Measurements from ENCODE around the gene LRFN3.

The LRFN3 gene

GRCh38 chr19:35938282-35939224 is 2.4 kb downstream of the LRFN3 start:
- H3K4me3 ChIP-seq = peak overlapping the region; percentile 84 to 88
- no peak for DNase-seq
- H3K36me3 ChIP-seq = peaks cover 0 to 52% (median 34%) of the 10 kb centered on the region in 3 donors
- peaks cover 0 to 39% (median 30%) of the 10 kb centered on the region in 4 donors for H3K4me1 ChIP-seq
- intact Hi-C loops (cut with DNase I; ENCODE audit: low total_unique reads) = no loop called here
- TF ChIP-seq CTCF (IDR thresholded peaks at IDR 0.05) = no peak
- no peaks in the 10 kb centered on the region for H3K9me3 ChIP-seq
- H3K27ac ChIP-seq = peak overlapping the region in 1 of 2 donors; percentile 97
- H3K27me3 ChIP-seq = no peaks in the 10 kb centered on the region

- no peak overlapping the region for H3K27ac ChIP-seq
- DNase-seq = no peak
- H3K4me1 ChIP-seq = peaks cover 0 to 39% (median 30%) of the 10 kb centered on the region in 4 donors
- peaks cover 1 to 61% (median 37%) of the 10 kb centered on the region in 3 donors for H3K36me3 ChIP-seq
- intact Hi-C loops (cut with DNase I; ENCODE audit: low total_unique reads) = no loop called here
- no peaks in the 10 kb centered on the region for H3K27me3 ChIP-seq
- no peaks in the 10 kb centered on the region for H3K9me3 ChIP-seq
- H3K4me3 ChIP-seq = no peak overlapping the region
- no peak for TF ChIP-seq CTCF (IDR thresholded peaks at IDR 0.05)
Observed at GRCh38 chr19:35939307-35940077, 3.3 kb downstream of the LRFN3 start.

GRCh38 chr19:35940078-35940775 is 4.1 kb downstream of the LRFN3 start:
- no peak overlapping the region for H3K4me3 ChIP-seq
- intact Hi-C loops (cut with DNase I; ENCODE audit: low total_unique reads) = no loop called here
- peaks cover 6 to 69% (median 44%) of the 10 kb centered on the region in 3 donors for H3K36me3 ChIP-seq

GRCh38 chr19:35940839-35941238 is 4.7 kb downstream of the LRFN3 start:
- Histone ChIP-seq H3K4me1 (peaks cover 0 to 30% (median 20%) of the 10 kb centered on the region in 4 donors), H3K9me3 (no peaks in the 10 kb centered on the region), H3K27me3 (no peaks in the 10 kb centered on the region), H3K4me3 (no peak overlapping the region), H3K27ac (no peak overlapping the region), H3K36me3 (peaks cover 6 to 74% (median 46%) of the 10 kb centered on the region in 3 donors)
- intact Hi-C loops (cut with DNase I; ENCODE audit: low total_unique reads) = no loop called here
- TF ChIP-seq CTCF (IDR thresholded peaks at IDR 0.05) = no peak
- no peak for DNase-seq

More at GRCh38 chr19:35940078-35940775, 4.1 kb downstream of the LRFN3 start:
- Histone ChIP-seq H3K27me3 (no peaks in the 10 kb centered on the region), H3K9me3 (no peaks in the 10 kb centered on the region), H3K27ac (no peak overlapping the region), H3K4me1 (peaks cover 0 to 36% (median 26%) of the 10 kb centered on the region in 4 donors)
- no peak for DNase-seq
- TF ChIP-seq CTCF (IDR thresholded peaks at IDR 0.05) = no peak

GRCh38 chr19:35942235-35942634 is 6.1 kb downstream of the LRFN3 start:
- intact Hi-C loops (cut with DNase I; ENCODE audit: low total_unique reads) = no loop called here
- DNase-seq = no peak
- TF ChIP-seq CTCF (IDR thresholded peaks at IDR 0.05) = no peak
- no peaks in the 10 kb centered on the region for H3K27me3 ChIP-seq
- H3K4me3 ChIP-seq = no peak overlapping the region
- H3K4me1 ChIP-seq = peaks cover 0 to 21% (median 11%) of the 10 kb centered on the region in 4 donors
- no peak overlapping the region for H3K27ac ChIP-seq
- no peaks in the 10 kb centered on the region for H3K9me3 ChIP-seq
- H3K36me3 ChIP-seq = peaks cover 6 to 82% (median 46%) of the 10 kb centered on the region in 3 donors
